Endothelial cell of umbilical vein (primary cell): ENCODE results near the gene BID. TPM values are rescaled to one million over a fixed set of nuclear protein-coding genes. Genes with fewer than 3 reads are reported as not detected.

Source experiments
- BruUV-seq: library from RNA; stranded (reverse); fragments of 400-500 nt; replicated peaks from 2 replicates; lab custom pipeline; 2021; lab: Mats Ljungman, UMichigan
- CTCF ChIA-PET: fragments of 300-600, 350-600 bp; sonication (Branson Sonifier 250); formaldehyde crosslinking; loops from one replicate; lab custom pipeline; 2021; ENCODE audit warnings: antibody characterized with exemption, inconsistent platforms; lab: Charles Lee
- POLR2A ChIA-PET: fragments of 300-600, 350-600 bp; sonication (Branson Sonifier 250); formaldehyde crosslinking; loops from one replicate; lab custom pipeline; 2021; ENCODE audit warnings: antibody characterized with exemption, inconsistent platforms; lab: Charles Lee
- DNase-seq: peaks from one replicate; pipeline ENCODE4 v3.0.0-alpha.2; 2011; ENCODE audit warnings: low read depth, low spot score
- FAIRE-seq: peaks from 2 replicates; lab custom pipeline; 2011; peaks lifted over from hg19 to GRCh38; lab: Jason Lieb, UNC
- H2AFZ ChIP-seq: 2 replicates; pipeline ENCODE4 v1.6.0; 2012; ENCODE audit warnings: low read depth, low read length, control low read depth, inconsistent platforms
- H3K27ac ChIP-seq: 2 replicates; pipeline ENCODE4 v1.5.1; 2011; ENCODE audit warnings: low read depth, mild to moderate bottlenecking, control low read depth, low read length, moderate library complexity; ENCODE audit not compliant: insufficient read depth
- H3K27me3 ChIP-seq, 2 experiments: 2 replicates each; pipeline versions ENCODE4 v1.6.0 to v1.6.1; 2011; ENCODE audit warnings: low read length in 2 of 2, mixed read lengths in 1 of 2; ENCODE audit not compliant: control insufficient read depth in 2 of 2, insufficient read depth in 2 of 2
- H3K36me3 ChIP-seq, 2 experiments: 2 replicates in 1 of 2; 3 replicates in 1 of 2; pipeline ENCODE4 v1.5.1; 2011; ENCODE audit warnings: low read length in 2 of 2, mild to moderate bottlenecking in 1 of 2, moderate library complexity in 1 of 2; ENCODE audit not compliant: control insufficient read depth in 2 of 2, insufficient read depth in 2 of 2; ENCODE audit errors: extremely low read depth in 1 of 2
- H3K4me1 ChIP-seq: 3 replicates; pipeline ENCODE4 v1.5.1; 2011; ENCODE audit warnings: mild to moderate bottlenecking, low read length; ENCODE audit not compliant: control insufficient read depth, insufficient read depth; ENCODE audit errors: extremely low read depth
- H3K4me2 ChIP-seq: 2 replicates; pipeline ENCODE4 v1.6.1; 2011; ENCODE audit warnings: low read length, control low read depth, mixed read lengths; ENCODE audit not compliant: insufficient read depth
- H3K4me3 ChIP-seq, 3 experiments: fragments of 200-600 bp in 1 of 3; sonication (generic), shearing (Covaris generic) in 1 of 3; replicated peaks in 1 of 3; 2 replicates each; pipeline ENCODE4 v1.5.1; 2011 to 2016; ENCODE audit warnings: control low read depth in 3 of 3, low read length in 3 of 3, mild to moderate bottlenecking in 2 of 3, inconsistent platforms in 1 of 3, low read depth in 1 of 3, moderate library complexity in 1 of 3; ENCODE audit not compliant: insufficient read depth in 1 of 3
- H3K79me2 ChIP-seq: 2 replicates; pipeline ENCODE4 v1.6.0; 2012; ENCODE audit warnings: low read length, inconsistent platforms; ENCODE audit not compliant: control insufficient read depth, insufficient read depth
- H3K9ac ChIP-seq: replicated peaks from 2 replicates; pipeline ENCODE3; 2011; ENCODE audit warnings: low read length, control low read depth; ENCODE audit not compliant: insufficient read depth; ENCODE audit errors: extremely low read depth
- H3K9me1 ChIP-seq: replicated peaks from 3 replicates; pipeline ENCODE4 v1.6.0; 2011; ENCODE audit warnings: mild to moderate bottlenecking, low read length; ENCODE audit not compliant: control insufficient read depth, insufficient read depth; ENCODE audit errors: extremely low read depth
- H3K9me3 ChIP-seq: replicated peaks from 2 replicates; pipeline ENCODE4 v1.5.1; 2012; ENCODE audit warnings: low read length, inconsistent platforms; ENCODE audit not compliant: control insufficient read depth, insufficient read depth
- H4K20me1 ChIP-seq: replicated peaks from 2 replicates; pipeline ENCODE3; 2011; ENCODE audit warnings: mild to moderate bottlenecking, low read length; ENCODE audit not compliant: control insufficient read depth, insufficient read depth; ENCODE audit errors: extremely low read depth
- EZH2 ChIP-seq: IDR thresholded peaks from 2 replicates; pipeline ENCODE4 v1.6.1; 2012; ENCODE audit warnings: borderline replicate concordance, low read depth, mild to moderate bottlenecking, moderate library complexity, low read length, inconsistent platforms; ENCODE audit not compliant: severe bottlenecking
- FOS ChIP-seq: IDR thresholded peaks from 2 replicates; pipeline ENCODE4 v1.6.1; 2011; ENCODE audit warnings: mild to moderate bottlenecking, low read length, moderate library complexity, borderline replicate concordance; ENCODE audit not compliant: insufficient read depth
- GATA2 ChIP-seq: IDR thresholded peaks from 2 replicates; pipeline ENCODE4 v1.7.0; 2011; ENCODE audit warnings: low read depth, mild to moderate bottlenecking, moderate library complexity, mixed read lengths, low read length; ENCODE audit not compliant: insufficient read length, insufficient read depth
- JUN ChIP-seq: IDR thresholded peaks from 2 replicates; pipeline ENCODE4 v1.6.1; 2011; ENCODE audit warnings: borderline replicate concordance, low read depth; ENCODE audit not compliant: insufficient read length, insufficient read depth
- MYC ChIP-seq: IDR thresholded peaks from one replicate; pipeline ENCODE4 v1.6.1; 2011; ENCODE audit warnings: mild to moderate bottlenecking, low read depth, low read length
- POLR2A ChIP-seq: IDR thresholded peaks from 2 replicates; pipeline ENCODE4 v1.6.1; 2012; ENCODE audit warnings: low read depth, mild to moderate bottlenecking, control low read depth, low read length
- dilution Hi-C: fragments of 300-500 bp; cut with MboI; formaldehyde crosslinking; loops from one replicate; pipeline ENCODE4 v1.15.0; 2019; ENCODE audit warnings: low sequenced_read_pairs; ENCODE audit not compliant: extremely low pct_ligation_motif_present
- intact Hi-C: fragments of 100-400 bp; cut with micrococcal nuclease; formaldehyde crosslinking; loops from one replicate; pipeline ENCODE4 v1.10.0; 2022
- polyA plus RNA-seq, 4 experiments: library from polyadenylated mRNA; depleted of rRNA in 3 of 4; stranded (reverse) in 3 of 4; unstranded in 1 of 4; fragments of >200 nt; gene quantifications; 2 replicates each; pipeline versions ENCODE4 v1.2.1 to v1.2.3, GENCODE V29; 2011 to 2012; ENCODE audit warnings: missing spikeins in 1 of 4
- total RNA-seq: library from RNA; stranded (reverse); gene quantifications from 2 replicates; pipeline ENCODE4 v1.2.3, GENCODE V29; 2021
- TF ChIP-seq, protein P1 (sequence below), 2 donors: IDR thresholded peaks; 1 replicate in 1 of 2; 2 replicates in 1 of 2; pipeline ENCODE4 v1.5.1; 2011; ENCODE audit warnings: low read length in 2 of 2, mild to moderate bottlenecking in 2 of 2, moderate library complexity in 2 of 2, control low read depth in 1 of 2, inconsistent platforms in 1 of 2, low read depth in 1 of 2; ENCODE audit not compliant: insufficient read depth in 1 of 2; ENCODE audit errors: extremely low read depth in 1 of 2
- TF ChIP-seq, protein P2 (sequence below): IDR thresholded peaks from 2 replicates; pipeline ENCODE4 v1.6.1; 2011; ENCODE audit not compliant: insufficient read depth, insufficient read length

Gene BID
- total and polyA plus RNA-seq, 2 donors (not counting 3 experiments of a cell fraction or from before 2014, with no cell fraction given): 39.0 to 119 TPM

DNA sequence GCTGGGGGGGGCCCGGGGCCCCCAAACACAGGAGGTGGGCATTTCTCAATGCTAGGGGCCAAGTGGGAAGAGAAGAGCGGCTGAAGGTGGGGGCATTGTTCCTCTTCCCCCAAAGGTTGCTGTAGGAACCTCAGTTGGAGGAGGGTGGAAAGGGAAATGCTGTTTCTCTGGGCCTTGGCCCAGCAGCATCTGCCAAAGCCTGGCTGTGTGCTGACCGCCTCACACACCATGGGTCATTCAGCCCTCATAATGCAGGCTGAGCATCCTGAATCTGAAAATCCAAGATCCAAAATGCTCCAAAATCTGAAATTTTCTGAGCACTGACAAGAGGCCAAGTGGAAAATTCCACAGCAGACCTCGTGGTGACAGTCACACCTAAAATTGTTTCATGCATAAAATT lies 49.0 kb upstream of the BID start:
- TF ChIP-seq FOS (no peak), JUN (no peak), MYC (no peak), GATA2 (no peak), EZH2 (no peak), POLR2A (no peak)
- TF ChIP-seq, protein P1, sequence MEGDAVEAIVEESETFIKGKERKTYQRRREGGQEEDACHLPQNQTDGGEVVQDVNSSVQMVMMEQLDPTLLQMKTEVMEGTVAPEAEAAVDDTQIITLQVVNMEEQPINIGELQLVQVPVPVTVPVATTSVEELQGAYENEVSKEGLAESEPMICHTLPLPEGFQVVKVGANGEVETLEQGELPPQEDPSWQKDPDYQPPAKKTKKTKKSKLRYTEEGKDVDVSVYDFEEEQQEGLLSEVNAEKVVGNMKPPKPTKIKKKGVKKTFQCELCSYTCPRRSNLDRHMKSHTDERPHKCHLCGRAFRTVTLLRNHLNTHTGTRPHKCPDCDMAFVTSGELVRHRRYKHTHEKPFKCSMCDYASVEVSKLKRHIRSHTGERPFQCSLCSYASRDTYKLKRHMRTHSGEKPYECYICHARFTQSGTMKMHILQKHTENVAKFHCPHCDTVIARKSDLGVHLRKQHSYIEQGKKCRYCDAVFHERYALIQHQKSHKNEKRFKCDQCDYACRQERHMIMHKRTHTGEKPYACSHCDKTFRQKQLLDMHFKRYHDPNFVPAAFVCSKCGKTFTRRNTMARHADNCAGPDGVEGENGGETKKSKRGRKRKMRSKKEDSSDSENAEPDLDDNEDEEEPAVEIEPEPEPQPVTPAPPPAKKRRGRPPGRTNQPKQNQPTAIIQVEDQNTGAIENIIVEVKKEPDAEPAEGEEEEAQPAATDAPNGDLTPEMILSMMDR (IDR thresholded peaks at IDR 0.05; ENCODE audit: extremely low read depth in 1 of 2, insufficient read depth in 1 of 2, low read depth in 1 of 2, low read length in 2 of 2): no peak
- TF ChIP-seq, protein P2, sequence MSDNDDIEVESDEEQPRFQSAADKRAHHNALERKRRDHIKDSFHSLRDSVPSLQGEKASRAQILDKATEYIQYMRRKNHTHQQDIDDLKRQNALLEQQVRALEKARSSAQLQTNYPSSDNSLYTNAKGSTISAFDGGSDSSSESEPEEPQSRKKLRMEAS: no peak
- ChIA-PET POLR2A (no interaction called here), CTCF (no interaction called here)
- H3K9me3 ChIP-seq: no peaks in the 10 kb centered on the region
- FAIRE-seq (no peak), DNase-seq (no peak)
- intact Hi-C loops (no loop called here), dilution Hi-C loops (no loop called here)
- peaks cover 0 to 9% of the 10 kb centered on the region in 2 experiments for H3K36me3 ChIP-seq
- no peak overlapping the region for H3K4me2 ChIP-seq
- H4K20me1 ChIP-seq: no peaks in the 10 kb centered on the region
- no peaks in the 10 kb centered on the region for H3K4me1 ChIP-seq
- H3K79me2 ChIP-seq: no peaks in the 10 kb centered on the region
- H3K4me3 ChIP-seq: no peak overlapping the region
- no peak overlapping the region for H2AFZ ChIP-seq
- H3K27me3 ChIP-seq: no peaks in the 10 kb centered on the region
- no peaks in the 10 kb centered on the region for H3K9me1 ChIP-seq
- BruUV-seq: no TSS peak
- H3K27ac ChIP-seq: no peak overlapping the region
- H3K9ac ChIP-seq: no peak overlapping the region
